ENCODE data around the gene IFIH1.

The IFIH1 gene

DNA sequence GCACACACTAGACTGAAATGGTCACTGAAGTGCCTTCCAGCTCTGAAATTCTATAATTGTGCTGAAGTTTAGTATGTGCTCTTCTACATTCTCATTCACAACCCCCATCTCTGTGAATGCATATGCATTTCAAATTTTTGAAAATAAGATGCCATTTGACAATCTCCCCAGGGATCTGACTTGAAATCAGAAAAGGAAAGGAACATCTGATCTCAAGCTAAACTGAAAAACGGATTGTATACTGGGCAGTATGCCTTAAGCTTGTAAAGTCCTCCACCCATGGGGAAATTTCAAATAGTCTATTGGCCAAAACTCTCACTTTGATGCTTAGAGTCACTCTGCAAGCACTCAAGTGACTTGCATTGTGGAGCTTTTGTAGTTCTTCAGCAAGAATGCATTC, 98.1 kb downstream of the IFIH1 start:
- TF ChIP-seq PPARA (CRISPR knock-in tag; IDR thresholded peaks at IDR 0.05; ENCODE audit: borderline replicate concordance) (no peak), BACH2 (CRISPR knock-in tag; IDR thresholded peaks at IDR 0.05; ENCODE audit: borderline replicate concordance) (no peak), RARB (CRISPR knock-in tag; IDR thresholded peaks at IDR 0.05) (no peak), ARNTL (CRISPR knock-in tag; IDR thresholded peaks at IDR 0.05; ENCODE audit: borderline replicate concordance, low read depth) (no peak), TOX (CRISPR knock-in tag; IDR thresholded peaks at IDR 0.05; ENCODE audit: borderline replicate concordance) (no peak), ZNF8 (CRISPR knock-in tag; IDR thresholded peaks at IDR 0.05) (no peak), ZNF70 (CRISPR knock-in tag; IDR thresholded peaks at IDR 0.05) (no peak), ESRRG (CRISPR knock-in tag; IDR thresholded peaks at IDR 0.05) (no peak), ISL1 (CRISPR knock-in tag; IDR thresholded peaks at IDR 0.05) (no peak), OSR1 (CRISPR knock-in tag; IDR thresholded peaks at IDR 0.05) (no peak), ZFP30 (CRISPR knock-in tag; IDR thresholded peaks at IDR 0.05) (no peak)
- TF ChIP-seq, protein P1, sequence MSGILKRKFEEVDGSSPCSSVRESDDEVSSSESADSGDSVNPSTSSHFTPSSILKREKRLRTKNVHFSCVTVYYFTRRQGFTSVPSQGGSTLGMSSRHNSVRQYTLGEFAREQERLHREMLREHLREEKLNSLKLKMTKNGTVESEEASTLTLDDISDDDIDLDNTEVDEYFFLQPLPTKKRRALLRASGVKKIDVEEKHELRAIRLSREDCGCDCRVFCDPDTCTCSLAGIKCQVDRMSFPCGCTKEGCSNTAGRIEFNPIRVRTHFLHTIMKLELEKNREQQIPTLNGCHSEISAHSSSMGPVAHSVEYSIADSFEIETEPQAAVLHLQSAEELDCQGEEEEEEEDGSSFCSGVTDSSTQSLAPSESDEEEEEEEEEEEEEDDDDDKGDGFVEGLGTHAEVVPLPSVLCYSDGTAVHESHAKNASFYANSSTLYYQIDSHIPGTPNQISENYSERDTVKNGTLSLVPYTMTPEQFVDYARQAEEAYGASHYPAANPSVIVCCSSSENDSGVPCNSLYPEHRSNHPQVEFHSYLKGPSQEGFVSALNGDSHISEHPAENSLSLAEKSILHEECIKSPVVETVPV (CRISPR knock-in tag; IDR thresholded peaks at IDR 0.05), result no peak
- TF ChIP-seq, protein P2, sequence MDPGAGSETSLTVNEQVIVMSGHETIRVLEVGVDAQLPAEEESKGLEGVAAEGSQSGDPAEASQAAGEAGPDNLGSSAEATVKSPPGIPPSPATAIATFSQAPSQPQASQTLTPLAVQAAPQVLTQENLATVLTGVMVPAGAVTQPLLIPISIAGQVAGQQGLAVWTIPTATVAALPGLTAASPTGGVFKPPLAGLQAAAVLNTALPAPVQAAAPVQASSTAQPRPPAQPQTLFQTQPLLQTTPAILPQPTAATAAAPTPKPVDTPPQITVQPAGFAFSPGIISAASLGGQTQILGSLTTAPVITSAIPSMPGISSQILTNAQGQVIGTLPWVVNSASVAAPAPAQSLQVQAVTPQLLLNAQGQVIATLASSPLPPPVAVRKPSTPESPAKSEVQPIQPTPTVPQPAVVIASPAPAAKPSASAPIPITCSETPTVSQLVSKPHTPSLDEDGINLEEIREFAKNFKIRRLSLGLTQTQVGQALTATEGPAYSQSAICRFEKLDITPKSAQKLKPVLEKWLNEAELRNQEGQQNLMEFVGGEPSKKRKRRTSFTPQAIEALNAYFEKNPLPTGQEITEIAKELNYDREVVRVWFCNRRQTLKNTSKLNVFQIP (CRISPR knock-in tag; IDR thresholded peaks at IDR 0.05; ENCODE audit: borderline replicate concordance, low read depth), result no peak
- TF ChIP-seq, protein P3, sequence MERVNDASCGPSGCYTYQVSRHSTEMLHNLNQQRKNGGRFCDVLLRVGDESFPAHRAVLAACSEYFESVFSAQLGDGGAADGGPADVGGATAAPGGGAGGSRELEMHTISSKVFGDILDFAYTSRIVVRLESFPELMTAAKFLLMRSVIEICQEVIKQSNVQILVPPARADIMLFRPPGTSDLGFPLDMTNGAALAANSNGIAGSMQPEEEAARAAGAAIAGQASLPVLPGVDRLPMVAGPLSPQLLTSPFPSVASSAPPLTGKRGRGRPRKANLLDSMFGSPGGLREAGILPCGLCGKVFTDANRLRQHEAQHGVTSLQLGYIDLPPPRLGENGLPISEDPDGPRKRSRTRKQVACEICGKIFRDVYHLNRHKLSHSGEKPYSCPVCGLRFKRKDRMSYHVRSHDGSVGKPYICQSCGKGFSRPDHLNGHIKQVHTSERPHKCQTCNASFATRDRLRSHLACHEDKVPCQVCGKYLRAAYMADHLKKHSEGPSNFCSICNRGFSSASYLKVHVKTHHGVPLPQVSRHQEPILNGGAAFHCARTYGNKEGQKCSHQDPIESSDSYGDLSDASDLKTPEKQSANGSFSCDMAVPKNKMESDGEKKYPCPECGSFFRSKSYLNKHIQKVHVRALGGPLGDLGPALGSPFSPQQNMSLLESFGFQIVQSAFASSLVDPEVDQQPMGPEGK (CRISPR knock-in tag; IDR thresholded peaks at IDR 0.05; ENCODE audit: borderline replicate concordance), result no peak
- TF ChIP-seq, protein P4, sequence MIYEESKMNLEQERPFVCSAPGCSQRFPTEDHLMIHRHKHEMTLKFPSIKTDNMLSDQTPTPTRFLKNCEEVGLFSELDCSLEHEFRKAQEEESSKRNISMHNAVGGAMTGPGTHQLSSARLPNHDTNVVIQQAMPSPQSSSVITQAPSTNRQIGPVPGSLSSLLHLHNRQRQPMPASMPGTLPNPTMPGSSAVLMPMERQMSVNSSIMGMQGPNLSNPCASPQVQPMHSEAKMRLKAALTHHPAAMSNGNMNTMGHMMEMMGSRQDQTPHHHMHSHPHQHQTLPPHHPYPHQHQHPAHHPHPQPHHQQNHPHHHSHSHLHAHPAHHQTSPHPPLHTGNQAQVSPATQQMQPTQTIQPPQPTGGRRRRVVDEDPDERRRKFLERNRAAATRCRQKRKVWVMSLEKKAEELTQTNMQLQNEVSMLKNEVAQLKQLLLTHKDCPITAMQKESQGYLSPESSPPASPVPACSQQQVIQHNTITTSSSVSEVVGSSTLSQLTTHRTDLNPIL (CRISPR knock-in tag; IDR thresholded peaks at IDR 0.05; ENCODE audit: low read depth), result no peak
- ATAC-seq, result no peak

DNA sequence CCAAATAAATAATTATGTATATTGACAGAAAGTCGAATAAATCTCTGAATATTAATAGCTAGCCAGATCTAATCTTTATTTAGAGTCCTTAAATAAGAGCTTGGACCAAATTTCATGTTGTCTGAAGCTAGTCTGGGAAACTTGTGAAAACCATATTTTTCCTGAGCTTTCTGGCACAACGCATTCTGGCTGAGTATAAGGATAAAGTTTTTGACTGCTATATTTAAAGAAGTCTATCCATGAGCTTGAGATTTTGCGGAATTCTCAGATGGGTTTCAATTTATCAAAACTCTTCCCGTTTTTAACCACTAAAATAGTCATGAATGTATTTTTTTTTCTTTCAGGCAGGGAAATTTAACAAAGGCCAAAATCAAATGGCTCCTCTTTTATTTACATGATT, 99.1 kb downstream of the IFIH1 start:
- no peak for ATAC-seq

DNA sequence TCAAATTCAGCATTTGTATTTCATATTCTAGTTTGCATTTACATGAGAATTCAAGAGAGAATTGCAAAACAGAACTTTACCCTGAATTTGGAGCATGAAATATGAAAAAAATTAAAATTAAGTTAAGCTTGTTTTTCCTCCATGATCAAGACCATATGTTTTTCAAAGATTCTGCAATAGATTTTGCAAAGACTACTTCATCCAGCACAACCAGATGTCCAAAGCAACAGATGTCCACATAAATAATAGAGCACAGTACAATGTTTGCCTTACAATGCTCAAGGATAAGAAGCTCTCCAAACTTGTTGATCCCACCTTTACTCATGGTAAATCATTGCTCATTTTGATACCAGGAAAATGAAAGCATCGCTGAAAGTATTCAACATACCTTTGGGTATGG, 100.9 kb downstream of the IFIH1 start:
- peak; percentile 80 for ATAC-seq
- no peak for TF ChIP-seq ZFP3 (CRISPR knock-in tag; IDR thresholded peaks at IDR 0.05)
- TF ChIP-seq ISL1 (CRISPR knock-in tag; IDR thresholded peaks at IDR 0.05), result no peak
- peak; percentile 86 for TF ChIP-seq TCF4 (CRISPR knock-in tag; IDR thresholded peaks at IDR 0.05; ENCODE audit: borderline replicate concordance)
- TF ChIP-seq, protein P1 (CRISPR knock-in tag; IDR thresholded peaks at IDR 0.05), result no peak

More for the DNA sequence above, 99.1 kb downstream of the IFIH1 start:
- TF ChIP-seq ZNF565 (CRISPR knock-in tag; conservative IDR thresholded peaks at IDR 0.05; ENCODE audit: low read depth), result no peak
- TF ChIP-seq GLIS3 (CRISPR knock-in tag; IDR thresholded peaks at IDR 0.05), result no peak
- TF ChIP-seq CSDC2 (CRISPR knock-in tag; IDR thresholded peaks at IDR 0.05), result no peak
- TF ChIP-seq, protein P3 (CRISPR knock-in tag; IDR thresholded peaks at IDR 0.05; ENCODE audit: borderline replicate concordance), result no peak
